ENCODE results near the gene GPR150. TPM values are rescaled to one million over a fixed set of nuclear protein-coding genes. Genes with fewer than 3 reads are reported as not detected.

Gene GPR150
- total and polyA plus RNA-seq, 9 of the 15 experiments (the other 6 are each of a cell fraction or from before 2014, with no cell fraction given) = not detected

DNA sequence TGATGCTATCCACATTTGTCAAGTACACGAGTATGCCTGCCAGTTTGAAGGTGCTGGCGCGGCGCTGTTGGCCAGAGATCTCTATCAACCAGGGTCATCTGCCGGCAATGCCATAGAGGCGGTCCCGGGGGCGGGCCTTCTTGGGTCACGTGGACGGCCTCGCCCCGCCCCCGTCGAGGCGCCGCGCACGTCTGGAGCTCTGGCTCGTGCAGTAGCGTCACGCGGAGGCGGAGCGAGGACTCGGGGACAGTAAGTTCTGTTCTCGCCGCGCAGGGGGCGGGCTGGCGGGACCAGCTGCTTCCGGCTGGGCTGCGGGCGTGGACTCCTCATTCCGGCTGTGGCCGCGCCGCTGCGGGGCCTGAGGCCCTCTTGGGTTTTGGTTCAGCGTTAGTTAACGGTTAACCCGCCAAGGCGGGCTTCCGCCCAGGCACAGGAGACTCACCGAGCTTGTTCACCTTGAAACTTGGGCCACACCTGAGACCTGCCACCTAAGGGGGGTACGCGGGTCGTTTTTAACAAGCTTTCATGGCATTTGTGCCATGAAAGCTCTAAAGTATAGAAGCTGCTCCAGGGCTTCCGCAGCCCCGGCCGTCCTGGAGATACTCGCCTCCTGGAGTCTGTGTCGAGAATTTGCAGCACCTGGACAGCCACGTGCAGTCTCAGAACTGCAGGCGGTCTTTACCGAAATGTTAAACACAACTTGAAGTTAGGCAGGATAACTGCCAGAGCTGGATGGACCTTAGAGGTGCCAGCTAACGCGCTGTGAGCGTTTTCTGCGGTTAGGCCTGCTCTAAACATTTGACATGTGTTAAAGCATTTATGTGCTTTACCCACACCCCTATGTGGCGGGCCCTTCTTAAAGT lies 26.9 kb downstream of the GPR150 start, which contains the start of gene RFESD (continued):
- TF ChIP-seq, protein P1, sequence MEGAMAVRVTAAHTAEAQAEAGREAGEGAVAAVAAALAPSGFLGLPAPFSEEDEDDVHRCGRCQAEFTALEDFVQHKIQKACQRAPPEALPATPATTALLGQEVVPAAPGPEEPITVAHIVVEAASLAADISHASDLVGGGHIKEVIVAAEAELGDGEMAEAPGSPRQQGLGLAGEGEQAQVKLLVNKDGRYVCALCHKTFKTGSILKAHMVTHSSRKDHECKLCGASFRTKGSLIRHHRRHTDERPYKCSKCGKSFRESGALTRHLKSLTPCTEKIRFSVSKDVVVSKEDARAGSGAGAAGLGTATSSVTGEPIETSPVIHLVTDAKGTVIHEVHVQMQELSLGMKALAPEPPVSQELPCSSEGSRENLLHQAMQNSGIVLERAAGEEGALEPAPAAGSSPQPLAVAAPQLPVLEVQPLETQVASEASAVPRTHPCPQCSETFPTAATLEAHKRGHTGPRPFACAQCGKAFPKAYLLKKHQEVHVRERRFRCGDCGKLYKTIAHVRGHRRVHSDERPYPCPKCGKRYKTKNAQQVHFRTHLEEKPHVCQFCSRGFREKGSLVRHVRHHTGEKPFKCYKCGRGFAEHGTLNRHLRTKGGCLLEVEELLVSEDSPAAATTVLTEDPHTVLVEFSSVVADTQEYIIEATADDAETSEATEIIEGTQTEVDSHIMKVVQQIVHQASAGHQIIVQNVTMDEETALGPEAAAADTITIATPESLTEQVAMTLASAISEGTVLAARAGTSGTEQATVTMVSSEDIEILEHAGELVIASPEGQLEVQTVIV (CRISPR knock-in tag; IDR thresholded peaks at IDR 0.05; ENCODE audit: borderline replicate concordance) = no peak
- TF ChIP-seq POLR2B (IDR thresholded peaks at IDR 0.05; ENCODE audit: low read depth, partially characterized antibody) (peak; percentile 86), TAF15 (IDR thresholded peaks at IDR 0.05; ENCODE audit: low read depth, low read length) (no peak), SP1 (CRISPR knock-in tag; IDR thresholded peaks at IDR 0.05) (peak; percentile 95), PTTG1 (tag; IDR thresholded peaks at IDR 0.05; ENCODE audit: low read depth) (no peak), SRSF9 (IDR thresholded peaks at IDR 0.05; ENCODE audit: borderline replicate concordance, low read depth, low read length) (no peak), ZBTB1 (CRISPR knock-in tag; IDR thresholded peaks at IDR 0.05; ENCODE audit: borderline replicate concordance, low read depth) (peak; percentile 92), PREB (CRISPR knock-in tag; IDR thresholded peaks at IDR 0.05) (peak; percentile 85; the same call in 1 of the 2 replicates), DMBX1 (CRISPR knock-in tag; IDR thresholded peaks at IDR 0.05; ENCODE audit: borderline replicate concordance) (no peak), ATF7 (IDR thresholded peaks at IDR 0.05) (peak; percentile 90)
